HEK293 (cell line): ENCODE results near the gene RBFOX2.

ENCODE experiments used
- BCL6B ChIP-seq: fragments of 450-650 bp; formaldehyde crosslinking; IDR thresholded peaks from 2 replicates; pipeline ENCODE4 v1.5.1; 2017; ENCODE audit warnings: missing biosample characterization, missing genetic modification characterization
- CTCF ChIP-seq: fragments of 450-650 bp; formaldehyde crosslinking; IDR thresholded peaks from 2 replicates; pipeline ENCODE4 v1.5.1; 2016; ENCODE audit warnings: missing biosample characterization, missing genetic modification characterization
- REST ChIP-seq: fragments of 450-650 bp; formaldehyde crosslinking; IDR thresholded peaks from 2 replicates; pipeline ENCODE4 v1.5.1; 2016; ENCODE audit warnings: missing biosample characterization, missing genetic modification characterization
- TCF7L2 ChIP-seq: IDR thresholded peaks from 2 replicates; pipeline ENCODE4 v1.6.1; 2011; ENCODE audit warnings: low read depth, mild to moderate bottlenecking, inconsistent platforms, low read length, moderate library complexity, borderline replicate concordance
- YY1 ChIP-seq: fragments of 450-650 bp; formaldehyde crosslinking; IDR thresholded peaks from 2 replicates; pipeline ENCODE4 v1.5.1; 2018; ENCODE audit warnings: missing biosample characterization, missing genetic modification characterization
- ZBTB1 ChIP-seq: fragments of 450-650 bp; formaldehyde crosslinking; IDR thresholded peaks from 2 replicates; pipeline ENCODE4 v1.5.1; 2016; ENCODE audit warnings: missing biosample characterization, missing genetic modification characterization
- ZBTB6 ChIP-seq: fragments of 450-650 bp; formaldehyde crosslinking; IDR thresholded peaks from 2 replicates; pipeline ENCODE4 v1.5.1; 2017; ENCODE audit warnings: missing biosample characterization, missing genetic modification characterization
- ZNF140 ChIP-seq: fragments of 450-650 bp; formaldehyde crosslinking; IDR thresholded peaks from 2 replicates; pipeline ENCODE4 v1.5.1; 2016; ENCODE audit warnings: missing biosample characterization, missing genetic modification characterization
- ZNF174 ChIP-seq: fragments of 450-650 bp; formaldehyde crosslinking; IDR thresholded peaks from 2 replicates; pipeline ENCODE4 v1.5.0; 2017; ENCODE audit warnings: missing biosample characterization, mild to moderate bottlenecking, missing genetic modification characterization
- ZNF23 ChIP-seq: fragments of 450-650 bp; formaldehyde crosslinking; IDR thresholded peaks from 2 replicates; pipeline ENCODE4 v1.5.1; 2016; ENCODE audit warnings: missing biosample characterization, missing genetic modification characterization, borderline replicate concordance
- ZNF426 ChIP-seq: fragments of 450-650 bp; formaldehyde crosslinking; IDR thresholded peaks from 2 replicates; pipeline ENCODE4 v1.5.1; 2017; ENCODE audit warnings: missing biosample characterization, missing genetic modification characterization, mild to moderate bottlenecking, inconsistent platforms, moderate library complexity
- ZNF518A ChIP-seq: fragments of 450-650 bp; formaldehyde crosslinking; conservative IDR thresholded peaks from 2 replicates; pipeline ENCODE4 v1.5.1; 2016; ENCODE audit warnings: low read depth, missing biosample characterization, missing genetic modification characterization
- ZNF549 ChIP-seq: fragments of 450-650 bp; IDR thresholded peaks from 2 replicates; pipeline ENCODE4 v1.5.1; 2018; ENCODE audit warnings: missing biosample characterization, missing genetic modification characterization, mild to moderate bottlenecking, inconsistent platforms, moderate library complexity

DNA sequence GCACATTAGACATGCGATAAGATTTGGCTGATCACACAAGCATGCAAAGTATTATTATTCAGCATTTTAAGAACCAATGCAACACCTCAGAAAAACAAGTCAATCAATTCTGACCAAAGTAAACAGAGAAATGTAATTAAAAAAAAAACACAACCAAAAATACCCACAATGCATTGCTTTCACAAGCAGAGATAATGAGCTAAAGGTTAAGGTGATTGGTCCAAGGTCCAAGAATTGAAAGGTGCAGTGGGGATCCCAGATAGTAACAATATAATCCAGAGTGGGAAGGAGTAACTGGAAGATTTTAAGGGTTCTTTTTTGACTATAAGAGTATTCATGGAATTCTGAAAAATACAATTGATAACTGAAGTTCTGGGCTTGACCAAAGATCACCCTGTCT, 271.9 kb downstream of the RBFOX2 start:
- TF ChIP-seq CTCF (tag by site-specific recombination): no peak
- no peak for TF ChIP-seq ZNF518A (tag by site-specific recombination)
- no peak for TF ChIP-seq ZBTB1 (tag by site-specific recombination)
- no peak for TF ChIP-seq ZNF23
- no peak for TF ChIP-seq ZNF549 (tag by site-specific recombination)
- no peak for TF ChIP-seq TCF7L2
- no peak for TF ChIP-seq ZNF174 (tag by site-specific recombination)
- TF ChIP-seq BCL6B: no peak
- no peak for TF ChIP-seq ZNF140 (tag by site-specific recombination)
- TF ChIP-seq ZBTB6 (tag by site-specific recombination): no peak
- no peak for TF ChIP-seq YY1
- TF ChIP-seq REST: no peak
- no peak for TF ChIP-seq ZNF426 (tag by site-specific recombination)
